IMR-90 (cell line): ENCODE data around the gene BOD1L2. TPM values are rescaled to one million over a fixed set of nuclear protein-coding genes. Genes with fewer than 3 reads are reported as not detected.

Experiments used
- ATAC-seq: fragments of 200-7000 bp; cut with Tn5 transposase; 2 replicates; pipeline ENCODE4 v1.9.1; 2020; ENCODE audit warnings: low read depth, mild to moderate bottlenecking, moderate library complexity
- BruUV-seq: library from RNA; stranded (reverse); fragments of 400-500 nt; replicated peaks from 2 replicates; lab custom pipeline; 2021; lab: Mats Ljungman, UMichigan
- CTCF ChIA-PET: fragments of 300-600 bp; formaldehyde crosslinking; extraction: SDS; loops from one replicate; lab custom pipeline; 2021; ENCODE audit warnings: antibody characterized with exemption; lab: Yijun Ruan, JAX
- POLR2A ChIA-PET: fragments of 300-600 bp; sonication (Branson Sonifier 250); formaldehyde crosslinking; loops from one replicate; lab custom pipeline; 2022; ENCODE audit warnings: antibody characterized with exemption; ENCODE audit not compliant: unreplicated experiment; lab: Charles Lee
- DNase-seq: peaks from one replicate; pipeline ENCODE4 v3.0.0; 2013
- H2AFZ ChIP-seq: replicated peaks from 2 replicates; pipeline ENCODE3; 2013; ENCODE audit warnings: low read length, mild to moderate bottlenecking; ENCODE audit not compliant: poor library complexity
- H2AK5ac ChIP-seq: 2 replicates; pipeline ENCODE4 v1.6.1; 2013; ENCODE audit warnings: low read depth, low read length, inconsistent platforms
- H2AK9ac ChIP-seq: replicated peaks from 2 replicates; pipeline ENCODE3; 2013; ENCODE audit warnings: mild to moderate bottlenecking, low read depth, low read length, moderate library complexity; ENCODE audit not compliant: poor library complexity
- H2BK120ac ChIP-seq: 2 replicates; pipeline ENCODE4 v1.6.1; 2013; ENCODE audit warnings: low read depth, low read length, inconsistent platforms
- H2BK15ac ChIP-seq: 3 replicates; pipeline ENCODE4 v1.6.1; 2013; ENCODE audit warnings: low read depth, low read length, inconsistent platforms
- H2BK20ac ChIP-seq: 2 replicates; pipeline ENCODE4 v1.6.1; 2013; ENCODE audit warnings: low read depth, mild to moderate bottlenecking, inconsistent platforms, low read length, moderate library complexity
- H2BK5ac ChIP-seq: 2 replicates; pipeline ENCODE4 v1.6.1; 2013; ENCODE audit warnings: mild to moderate bottlenecking, low read depth, low read length, inconsistent platforms; ENCODE audit not compliant: poor library complexity, severe bottlenecking
- H3K14ac ChIP-seq: replicated peaks from 2 replicates; pipeline ENCODE4 v1.6.1; 2013; ENCODE audit warnings: low read depth, low read length, inconsistent platforms
- H3K18ac ChIP-seq: 2 replicates; pipeline ENCODE4 v1.6.1; 2013; ENCODE audit warnings: low read depth, low read length, control low read depth
- H3K23ac ChIP-seq: 2 replicates; pipeline ENCODE4 v1.6.1; 2013; ENCODE audit warnings: low read depth, low read length, inconsistent platforms
- H3K27ac ChIP-seq: 2 replicates; pipeline ENCODE4 v1.5.1; 2013; ENCODE audit warnings: mild to moderate bottlenecking, control low read depth, low read length; ENCODE audit not compliant: insufficient read depth
- H3K27me3 ChIP-seq: 2 replicates; pipeline ENCODE4 v1.6.1; 2013; ENCODE audit warnings: low read length; ENCODE audit not compliant: control insufficient read depth, insufficient read depth
- H3K36me3 ChIP-seq: 2 replicates; pipeline ENCODE4 v1.6.1; 2013; ENCODE audit warnings: low read length, mixed read lengths; ENCODE audit not compliant: control insufficient read depth, insufficient read depth
- H3K4ac ChIP-seq: 2 replicates; pipeline ENCODE4 v1.6.1; 2013; ENCODE audit warnings: low read depth, low read length, inconsistent platforms
- H3K4me1 ChIP-seq: 2 replicates; pipeline ENCODE4 v1.6.1; 2013; ENCODE audit warnings: low read length, mixed read lengths; ENCODE audit not compliant: control insufficient read depth, insufficient read depth
- H3K4me2 ChIP-seq: 2 replicates; pipeline ENCODE4 v1.6.1; 2013; ENCODE audit warnings: low read depth, mild to moderate bottlenecking, control low read depth, low read length, moderate library complexity
- H3K4me3 ChIP-seq: 2 replicates; pipeline ENCODE4 v1.5.1; 2013; ENCODE audit warnings: low read depth, mild to moderate bottlenecking, control low read depth, low read length, moderate library complexity; ENCODE audit not compliant: insufficient read depth
- H3K56ac ChIP-seq: 2 replicates; pipeline ENCODE4 v1.6.1; 2013; ENCODE audit warnings: low read length, inconsistent platforms; ENCODE audit not compliant: insufficient read depth; ENCODE audit errors: extremely low read depth
- H3K79me1 ChIP-seq, 2 experiments: 2 replicates each; pipeline ENCODE4 v1.6.1; 2013; ENCODE audit warnings: low read length in 2 of 2, inconsistent platforms in 1 of 2, low read depth in 1 of 2
- H3K9ac ChIP-seq: 2 replicates; pipeline ENCODE4 v1.6.1; 2013; ENCODE audit warnings: low read depth, low read length, control low read depth
- H3K9me1 ChIP-seq: 2 replicates; pipeline ENCODE4 v1.6.1; 2013; ENCODE audit warnings: low read length, inconsistent platforms; ENCODE audit not compliant: insufficient read depth
- H3K9me3 ChIP-seq: 2 replicates; pipeline ENCODE4 v1.6.1; 2013; ENCODE audit warnings: low read length; ENCODE audit not compliant: control insufficient read depth, insufficient read depth
- H4K20me1 ChIP-seq: 2 replicates; pipeline ENCODE4 v1.6.1; 2013; ENCODE audit warnings: low read length, inconsistent platforms; ENCODE audit not compliant: insufficient read depth
- H4K5ac ChIP-seq: 2 replicates; pipeline ENCODE4 v1.6.1; 2013; ENCODE audit warnings: mild to moderate bottlenecking, low read depth, low read length, control low read depth
- H4K8ac ChIP-seq, 2 experiments: 2 replicates each; pipeline ENCODE4 v1.6.1; 2013; ENCODE audit warnings: low read depth in 2 of 2, low read length in 2 of 2, control low read depth in 1 of 2, inconsistent platforms in 1 of 2
- H4K91ac ChIP-seq: 2 replicates; pipeline ENCODE4 v1.6.1; 2013; ENCODE audit warnings: low read depth, low read length, inconsistent platforms; ENCODE audit not compliant: insufficient read depth
- BHLHE40 ChIP-seq: fragments of 150-350 bp; IDR thresholded peaks from 2 replicates; pipeline ENCODE4 v1.6.1; 2016; ENCODE audit warnings: mild to moderate bottlenecking, low read depth, low read length
- CEBPB ChIP-seq: IDR thresholded peaks from 2 replicates; pipeline ENCODE4 v1.6.1; 2012; ENCODE audit warnings: low read depth, low read length, improper control_type of control experiment
- CTCF ChIP-seq: conservative IDR thresholded peaks from 2 replicates; pipeline ENCODE4 v1.5.1; 2012; ENCODE audit warnings: mild to moderate bottlenecking, low read depth, low read length, improper control_type of control experiment
- MAZ ChIP-seq: IDR thresholded peaks from 2 replicates; pipeline ENCODE4 v1.6.1; 2012; ENCODE audit warnings: low read depth, mild to moderate bottlenecking, low read length, improper control_type of control experiment, moderate library complexity, borderline replicate concordance
- NFE2L2 ChIP-seq: fragments of 150-350 bp; IDR thresholded peaks from 2 replicates; pipeline ENCODE4 v1.6.1; 2016; ENCODE audit warnings: low read depth, mild to moderate bottlenecking, low read length
- POLR2A ChIP-seq: IDR thresholded peaks from 2 replicates; pipeline ENCODE4 v1.6.1; 2012; ENCODE audit warnings: mild to moderate bottlenecking, low read depth, low read length
- RAD21 ChIP-seq: IDR thresholded peaks from 2 replicates; pipeline ENCODE4 v1.6.1; 2012; ENCODE audit warnings: low read length, improper control_type of control experiment
- USF2 ChIP-seq: fragments of 150-350 bp; IDR thresholded peaks from 2 replicates; pipeline ENCODE4 v1.6.1; 2017; ENCODE audit warnings: mild to moderate bottlenecking, antibody characterized with exemption, low read length, low read depth
- WGBS, 2 experiments: methylation state at CpG; one replicate each; pipeline versions ENCODE4 v1.1.5 to v1.1.7; 2013; ENCODE audit warnings: missing lambda C conversion rate in 2 of 2; ENCODE audit not compliant: insufficient read length in 1 of 2; ENCODE audit errors: extremely low coverage in 2 of 2; 5-methylcytosine and 5-hydroxymethylcytosine counted together
- dilution Hi-C: fragments of 300-500 bp; cut with HindIII; formaldehyde crosslinking; loops from one replicate; pipeline ENCODE4 v1.14.3; 2018; ENCODE audit warnings: low sequenced_read_pairs; ENCODE audit not compliant: unreplicated experiment
- in situ Hi-C: fragments of 300-500 bp; cut with MboI; formaldehyde crosslinking; loops from 3 replicates; pipeline ENCODE4 v1.14.3; 2019; ENCODE audit warnings: low sequenced_read_pairs, inconsistent platforms, mixed read lengths
- intact Hi-C: fragments of 100-400 bp; cut with micrococcal nuclease; formaldehyde crosslinking; loops from 2 replicates; pipeline ENCODE4 v1.10.0; 2022
- polyA plus RNA-seq, 3 experiments: library from polyadenylated mRNA; depleted of rRNA; stranded (reverse); fragments of >200 nt; gene quantifications; 2 replicates each; pipeline ENCODE4 v1.2.3, GENCODE V29; 2012; ENCODE audit warnings: low replicate concordance in 1 of 3
- total RNA-seq: library from RNA; depleted of rRNA; stranded (reverse); fragments of >200 nt; gene quantifications from 2 replicates; pipeline ENCODE4 v1.2.3, GENCODE V29; 2012

The BOD1L2 gene
- total and polyA plus RNA-seq, 2 of the 4 experiments (the other 2 are of a cell fraction): not detected

DNA sequence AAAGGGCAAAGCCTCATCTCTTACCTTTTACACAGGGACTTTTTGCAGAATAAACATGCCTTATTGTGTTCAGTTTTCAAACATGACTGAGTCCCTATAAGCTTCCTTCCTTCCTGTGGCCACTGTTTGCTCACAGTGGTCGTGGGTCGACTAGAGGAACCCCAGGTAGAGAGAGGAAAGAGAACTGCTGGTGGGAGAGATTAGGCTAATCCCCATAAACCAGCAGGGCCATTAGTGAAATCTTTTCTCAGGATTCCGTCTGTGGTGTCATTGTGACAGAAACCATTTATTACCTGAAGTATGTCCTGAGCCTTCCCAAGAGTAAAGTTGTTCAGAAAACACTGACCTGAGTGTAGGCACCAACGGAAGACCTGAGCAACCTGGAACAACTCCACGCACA is 21.3 kb upstream of the BOD1L2 start:
- Histone ChIP-seq H3K9me3 (no peaks in the 10 kb centered on the region), H3K4me3 (no peak overlapping the region), H2BK20ac (no peak overlapping the region), H3K4me1 (no peaks in the 10 kb centered on the region), H3K23ac (no peak overlapping the region), H2AK5ac (no peak overlapping the region), H3K4me2 (no peak overlapping the region), H3K9me1 (no peaks in the 10 kb centered on the region), H3K4ac (no peak overlapping the region), H3K27ac (no peak overlapping the region), H2BK120ac (no peak overlapping the region), H4K5ac (no peak overlapping the region), H2AFZ (no peak overlapping the region), H4K20me1 (no peaks in the 10 kb centered on the region), H3K79me1 (no peaks in the 10 kb centered on the region), H3K56ac (no peak overlapping the region), H2BK5ac (no peak overlapping the region), H3K27me3 (peaks cover 18% of the 10 kb centered on the region), H3K9ac (no peak overlapping the region), H2BK15ac (no peak overlapping the region), H3K18ac (no peak overlapping the region), H4K91ac (no peak overlapping the region), H3K36me3 (no peaks in the 10 kb centered on the region), H3K14ac (no peak overlapping the region), H4K8ac (no peak overlapping the region), H2AK9ac (no peak overlapping the region)
- POLR2A ChIA-PET: no interaction called here
- ATAC-seq (no peak), DNase-seq (no peak)
- CTCF ChIA-PET: no interaction called here
- WGBS, 2 experiments: no CpG with 5 or more reads among the region's 5 CpGs
- in situ Hi-C loops (no loop called here), dilution Hi-C loops (no loop called here), intact Hi-C loops (no loop called here)
- TF ChIP-seq CEBPB: no peak
- no peak for TF ChIP-seq POLR2A
- TF ChIP-seq CTCF: no peak
- TF ChIP-seq USF2: no peak
- TF ChIP-seq RAD21: no peak
- TF ChIP-seq MAZ: no peak
- TF ChIP-seq BHLHE40: no peak
- TF ChIP-seq NFE2L2: no peak
- BruUV-seq: no TSS peak
